Right lobe of liver (tissue), 6 donors: ENCODE data around the gene CCL14. TPM values are rescaled to one million over a fixed set of nuclear protein-coding genes. Genes with fewer than 3 reads are reported as not detected.
"Not testable (repeated sequence)": the region's sequence is repeated elsewhere in the genome, so short reads cannot be mapped to it uniquely, and the experiment has no call there.

Experiments used
- ATAC-seq, 4 donors: fragments of 200-7000 bp; cut with Tn5 transposase; one replicate each; pipeline ENCODE4 v1.9.1; 2020; ENCODE audit warnings: mild to moderate bottlenecking in 4 of 4, moderate library complexity in 4 of 4
- DNase-seq, 3 donors: peaks; one replicate each; pipeline ENCODE4 v3.0.0-alpha.2; 2020
- H3K27ac ChIP-seq, 3 donors: fragments of 200-600 bp; one replicate each; pipeline ENCODE4 v1.8.0; 2022
- H3K27me3 ChIP-seq, 2 donors: fragments of 200-600 bp; one replicate each; pipeline ENCODE4 v1.8.0; 2022
- H3K36me3 ChIP-seq, 4 donors: fragments of 200-600 bp; sonication (generic) in 1 of 4; one replicate each; pipeline versions ENCODE4 v1.5.1 to v1.8.0; 2017 to 2022; ENCODE audit warnings: control low read depth in 1 of 4
- H3K4me1 ChIP-seq, 4 donors: fragments of 200-600 bp; sonication (generic) in 1 of 4; one replicate each; pipeline versions ENCODE4 v1.5.1 to v1.8.0; 2017 to 2022; ENCODE audit warnings: control low read depth in 1 of 4
- H3K4me3 ChIP-seq, 3 donors: fragments of 200-600 bp; one replicate each; pipeline ENCODE4 v1.8.0; 2022
- H3K9me3 ChIP-seq, 4 donors: fragments of 200-600 bp; sonication (generic) in 1 of 4; one replicate each; pipeline versions ENCODE4 v1.5.1 to v1.8.0; 2017 to 2022; ENCODE audit warnings: control low read depth in 1 of 4
- CTCF ChIP-seq, 4 donors: fragments of 200-600 bp in 3 of 4; fragments of 450-650 bp in 1 of 4; IDR thresholded peaks; one replicate each; pipeline versions ENCODE4 v1.5.1 to v1.8.0; 2016 to 2022; ENCODE audit warnings: antibody characterized with exemption in 4 of 4, mild to moderate bottlenecking in 2 of 4
- POLR2A ChIP-seq: fragments of 450-650 bp; IDR thresholded peaks from one replicate; pipeline ENCODE4 v1.6.1; 2017; ENCODE audit warnings: antibody characterized with exemption, mild to moderate bottlenecking
- WGBS: methylation state at CpG from one replicate; pipeline ENCODE4 v1.1.6; 2018; ENCODE audit warnings: low coverage, low lambda C conversion rate; ENCODE audit not compliant: insufficient coverage; ENCODE audit errors: missing lambda C conversion rate; 5-methylcytosine and 5-hydroxymethylcytosine counted together
- intact Hi-C, 2 donors: fragments of 100-400 bp; cut with DNase I; formaldehyde crosslinking; loops; one replicate each; pipeline versions ENCODE4 v1.11.2 to v1.14.1; 2022
- total RNA-seq, 6 experiments: library from RNA; depleted of rRNA in 2 of 6; stranded (reverse); fragments of >200 nt in 2 of 6; fragmentation: NEBNext Ultra II Directional in 3 of 6; extraction: Animal tissue kit (Norgen Biotek cat#: 25700) in 3 of 6; gene quantifications; one replicate each; pipeline versions ENCODE4 v1.1.0 to v1.2.4, GENCODE V29; 2016 to 2023
- donor health status: DM: no; HTN: yes; CAD: no.
- donor health status: DM: no; HTN: no; CAD: no.
- donor health status: DM: no; HTN: no; CAD: no.
- donor health status: DM: no; HTN: yes; CAD: no.
- donor health status: DM: no; HTN: yes; CAD: no.

Gene CCL14
- total RNA-seq, 6 experiments from 2014 or later = 8.9 to 130 (median 30.7) TPM

- ATAC-seq (no peak), DNase-seq (no peak)
- Histone ChIP-seq H3K9me3 (no peaks in the 10 kb centered on the region), H3K27me3 (no peaks in the 10 kb centered on the region), H3K36me3 (no peaks in the 10 kb centered on the region), H3K27ac (no peak within 1 kb of the TSS), H3K4me3 (no peak within 1 kb of the TSS), H3K4me1 (peaks cover 0 to 5% (median 0%) of the 10 kb centered on the region in 4 donors)
- TF ChIP-seq POLR2A (no peak), CTCF (IDR thresholded peaks at IDR 0.05) (no peak)
- intact Hi-C loops = no loop called here
- 100% methylated on average over 1 of the region's 2 CpGs for WGBS
These were observed 43.0 kb downstream of the CCL14 start, which contains the start of gene LYZL6 for GRCh38 chr17:35943537-35943936. TSS of gene LYZL6 (minus strand) at chr17:35943713. CDS start at chr17:35939356, 4,357 bp downstream.

DNA sequence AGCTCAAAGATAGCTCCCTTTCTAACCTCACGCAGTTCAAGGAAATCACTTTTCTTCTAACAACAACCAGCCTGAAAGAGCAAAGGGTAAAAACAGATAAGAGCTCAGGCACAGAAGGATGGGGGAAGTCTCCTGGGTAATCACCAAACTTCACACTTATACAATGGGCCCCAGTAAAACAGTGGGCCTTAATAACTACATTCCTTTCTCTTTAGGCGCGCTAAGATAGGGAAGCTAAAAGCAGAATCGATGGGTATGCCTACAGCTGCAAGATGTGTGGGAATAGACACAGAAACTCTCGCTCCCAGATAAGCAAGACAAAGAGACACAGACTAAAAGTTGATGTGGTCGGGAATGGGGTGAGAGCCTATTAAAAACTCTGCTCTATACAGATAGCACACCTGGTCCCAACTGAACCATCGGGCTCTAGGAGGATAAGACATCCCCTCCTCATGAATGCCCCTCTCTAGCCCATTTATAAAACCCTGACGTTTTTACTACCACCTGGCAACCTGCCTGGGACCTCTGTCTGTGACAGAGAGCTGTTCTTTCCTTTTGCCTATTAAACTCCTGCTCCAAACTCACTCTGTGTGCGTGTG lies 43.8 kb downstream of the CCL14 start:
- H3K27me3 ChIP-seq = no peaks in the 10 kb centered on the region
- intact Hi-C loops = no loop called here
- peaks cover 0 to 5% (median 0%) of the 10 kb centered on the region in 4 donors for H3K4me1 ChIP-seq
- no peaks in the 10 kb centered on the region for H3K9me3 ChIP-seq
- H3K27ac ChIP-seq = no peak overlapping the region
- TF ChIP-seq CTCF (IDR thresholded peaks at IDR 0.05) = no peak
- no peak for TF ChIP-seq POLR2A
- ATAC-seq = no peak
- H3K4me3 ChIP-seq = no peak overlapping the region
- DNase-seq = no peak
- no peaks in the 10 kb centered on the region for H3K36me3 ChIP-seq
- 63% methylated on average over 8 of the region's 9 CpGs for WGBS

GRCh38 chr17:35938492-35938891 lies 48.0 kb downstream of the CCL14 start:
- H3K9me3 ChIP-seq, H3K27ac ChIP-seq, intact Hi-C loops, H3K36me3 ChIP-seq, H3K4me3 ChIP-seq, DNase-seq, H3K4me1 ChIP-seq, ATAC-seq, H3K27me3 ChIP-seq: not testable (repeated sequence)
- no CpG with 5 or more reads among the region's 3 CpGs for WGBS

DNA sequence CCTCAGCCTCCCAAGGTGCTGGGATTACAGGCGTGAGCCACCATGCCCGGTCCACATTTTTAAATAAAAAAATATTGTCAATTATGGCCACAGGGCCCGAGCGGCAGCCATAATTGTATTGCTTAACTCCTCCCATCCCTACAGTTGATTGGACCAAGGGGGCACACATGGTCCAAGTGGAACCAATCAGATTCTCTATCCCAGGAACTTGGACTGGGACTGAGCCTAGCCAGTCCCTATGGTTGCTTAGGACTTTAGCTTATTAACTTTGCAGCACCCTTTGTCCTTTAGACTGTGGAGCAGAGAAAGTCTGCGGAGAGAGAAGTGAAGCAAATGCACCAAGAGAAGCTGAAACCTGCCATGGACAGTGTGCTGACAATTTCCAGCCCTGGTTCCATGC lies 50.5 kb downstream of the CCL14 start:
- intact Hi-C loops = no loop called here
- Histone ChIP-seq H3K4me3 (no peak overlapping the region), H3K36me3 (no peaks in the 10 kb centered on the region), H3K9me3 (no peaks in the 10 kb centered on the region), H3K27me3 (no peaks in the 10 kb centered on the region), H3K4me1 (no peaks in the 10 kb centered on the region), H3K27ac (no peak overlapping the region)
- DNase-seq = no peak
- WGBS = 100% methylated on average over 3 of the region's 5 CpGs
- ATAC-seq = no peak
- no peak for TF ChIP-seq POLR2A
- TF ChIP-seq CTCF (IDR thresholded peaks at IDR 0.05) = no peak

DNA sequence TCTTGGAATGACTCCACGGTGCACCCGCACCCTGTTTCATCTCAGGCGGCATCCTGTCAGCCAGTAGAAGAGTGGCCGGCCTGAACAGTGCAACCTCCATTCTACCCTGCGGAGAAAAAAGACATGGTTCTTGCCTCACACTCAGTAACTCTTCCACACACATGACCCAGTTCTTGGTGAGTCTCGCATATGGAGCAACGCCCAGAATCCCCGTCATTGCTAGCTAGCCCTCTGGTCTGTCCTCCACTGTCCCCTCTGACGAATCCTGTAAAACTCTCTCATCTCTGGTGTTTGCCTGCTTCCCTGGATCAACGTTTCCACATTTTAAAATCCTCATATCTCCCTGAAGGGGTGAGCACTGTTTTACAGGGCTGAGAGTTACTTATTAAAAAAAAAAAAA lies 51.8 kb downstream of the CCL14 start:
- no peaks in the 10 kb centered on the region for H3K9me3 ChIP-seq
- TF ChIP-seq POLR2A (no peak), CTCF (IDR thresholded peaks at IDR 0.05) (no peak)
- DNase-seq = no peak
- WGBS = 71% methylated on average over 4 of the region's 10 CpGs
- no peaks in the 10 kb centered on the region for H3K27me3 ChIP-seq
- H3K27ac ChIP-seq = no peak overlapping the region
- peaks cover 0 to 10% (median 0%) of the 10 kb centered on the region in 4 donors for H3K4me1 ChIP-seq
- no peak overlapping the region for H3K4me3 ChIP-seq
- H3K36me3 ChIP-seq = no peaks in the 10 kb centered on the region
- intact Hi-C loops = no loop called here
- ATAC-seq = no peak

Other genes starting within 250 kb of the CCL14 start
- not detected for gene GAS2L2, start 233.5 kb downstream of the CCL14 start, total RNA-seq
- gene C17orf50, start 225.8 kb downstream of the CCL14 start, total RNA-seq = not detected
- under 1 TPM in 3 of 6 experiments, not detected in 3; 0.22 to 0.28 (median 0.25) TPM for gene MMP28, start 191.1 kb downstream of the CCL14 start, total RNA-seq
- 10 to 100 TPM; 41.3 to 75.8 (median 65.4) TPM for gene TAF15, start 177.2 kb downstream of the CCL14 start, total RNA-seq
- gene HEATR9, start 117.8 kb downstream of the CCL14 start, total RNA-seq = not detected
- gene CCL5, start 106.4 kb downstream of the CCL14 start, total RNA-seq = 1 to 10 TPM in 5 of 6 experiments, under 1 TPM in 1; 0.53 to 3.4 (median 2.5) TPM
- gene RDM1, start 56.0 kb downstream of the CCL14 start, total RNA-seq = not detected
- not detected for gene LYZL6, start 43.0 kb downstream of the CCL14 start, total RNA-seq
- gene CCL16, start 5.2 kb downstream of the CCL14 start, total RNA-seq = 10 to 100 TPM; 26.5 to 52.6 (median 36.5) TPM
- 10 to 100 TPM; 11.0 to 19.2 (median 16.2) TPM for gene CCL15, start 14.8 kb upstream of the CCL14 start, total RNA-seq
- gene CCL23, start 31.2 kb upstream of the CCL14 start, total RNA-seq = 10 to 100 TPM in 1 of 6 experiments, 1 to 10 TPM in 5; 1.1 to 12.7 (median 2.1) TPM
- 1 to 10 TPM in 2 of 6 experiments, under 1 TPM in 3, not detected in 1; 0.29 to 2.0 (median 0.64) TPM for gene CCL18, start 77.5 kb upstream of the CCL14 start, total RNA-seq
- gene CCL3, start 103.4 kb upstream of the CCL14 start, total RNA-seq = 10 to 100 TPM in 1 of 6 experiments, 1 to 10 TPM in 1, under 1 TPM in 3, not detected in 1; 0.43 to 18.2 (median 0.53) TPM
- gene CCL4, start 117.1 kb upstream of the CCL14 start, total RNA-seq = 1 to 10 TPM in 4 of 6 experiments, under 1 TPM in 2; 0.79 to 7.1 (median 2.4) TPM
- 1 to 10 TPM in 4 of 6 experiments, not detected in 2; 2.4 to 6.5 (median 3.7) TPM for gene TBC1D3B, start 189.9 kb upstream of the CCL14 start, total RNA-seq
- 1 to 10 TPM in 1 of 6 experiments, under 1 TPM in 1, not detected in 4; 0.81 to 2.8 TPM for gene CCL3L1, start 210.0 kb upstream of the CCL14 start, total RNA-seq
- 1 to 10 TPM in 2 of 6 experiments, under 1 TPM in 2, not detected in 2; 0.44 to 2.5 (median 1.5) TPM for gene CCL4L2, start 224.3 kb upstream of the CCL14 start, total RNA-seq